Measurements from ENCODE around the gene MAOB.
"Not testable (repeated sequence)": the region's sequence is repeated elsewhere in the genome, so short reads cannot be mapped to it uniquely, and the experiment has no call there.

MAOB gene

DNA sequence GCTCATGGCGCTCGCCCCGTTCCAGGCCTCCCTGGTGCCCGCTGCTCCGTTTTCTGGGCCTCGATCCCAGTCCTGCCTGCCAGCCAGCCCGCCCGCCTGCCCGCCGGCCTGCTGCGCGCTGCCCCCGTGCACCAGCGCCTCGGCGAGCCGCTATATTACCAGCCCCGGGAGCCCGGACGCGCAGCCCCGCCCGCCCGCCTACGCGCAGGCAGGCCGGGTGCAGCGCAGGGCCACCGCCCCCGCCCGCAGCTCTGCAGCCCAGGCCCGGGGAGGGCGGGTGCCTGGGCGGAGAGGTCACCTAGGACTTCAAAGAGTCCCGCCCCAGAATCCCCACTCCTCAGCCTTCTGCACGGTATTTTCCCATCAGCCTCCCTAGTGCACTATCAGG is at the start of gene MAOB:
Gene MAOB (minus strand): TSS at position 157 of the 388 bp plus-strand sequence. CDS start 151 bp downstream, at position 6.
- DNase-seq, result no peak

DNA sequence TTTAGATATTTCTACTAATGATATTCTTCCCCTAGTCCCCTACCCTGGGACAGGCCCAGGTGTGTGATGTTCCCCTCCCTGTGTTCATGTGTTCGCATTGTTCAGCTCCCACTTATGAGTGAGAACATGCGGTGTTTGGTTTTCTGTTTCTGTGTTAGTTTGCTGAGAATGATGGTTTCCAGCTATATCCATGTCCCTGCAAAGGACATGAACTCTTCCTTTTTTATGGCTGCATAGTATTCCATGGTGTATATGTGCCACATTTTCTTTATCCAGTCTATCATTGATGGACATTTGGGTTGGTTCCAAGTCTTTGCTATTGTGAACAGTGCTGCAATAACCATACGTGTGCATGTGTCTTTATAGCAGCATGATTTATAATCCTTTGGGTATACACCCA is 39.8 kb upstream of the MAOB start:
- DNase-seq, result not testable (repeated sequence)

DNA sequence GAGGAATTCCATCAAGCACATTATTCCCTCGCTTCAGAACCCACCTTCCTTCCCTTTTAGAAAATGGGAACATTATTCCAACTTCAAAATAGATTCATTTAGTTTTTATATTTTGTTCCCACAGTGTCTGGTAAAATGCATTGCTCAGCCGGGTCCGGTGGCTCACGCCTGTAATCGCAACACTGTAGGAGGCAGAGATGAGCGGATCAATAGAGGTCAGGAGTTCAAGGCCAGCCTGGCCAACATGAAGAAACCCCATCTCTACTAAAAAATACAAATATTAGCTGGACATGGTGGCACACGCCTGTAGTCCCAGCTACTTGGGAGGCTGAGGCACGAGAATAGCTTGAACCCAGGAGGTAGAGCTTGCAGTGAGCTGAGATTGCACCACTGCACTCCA is 28.5 kb upstream of the MAOB start:
- DNase-seq, result not testable (repeated sequence)

DNA sequence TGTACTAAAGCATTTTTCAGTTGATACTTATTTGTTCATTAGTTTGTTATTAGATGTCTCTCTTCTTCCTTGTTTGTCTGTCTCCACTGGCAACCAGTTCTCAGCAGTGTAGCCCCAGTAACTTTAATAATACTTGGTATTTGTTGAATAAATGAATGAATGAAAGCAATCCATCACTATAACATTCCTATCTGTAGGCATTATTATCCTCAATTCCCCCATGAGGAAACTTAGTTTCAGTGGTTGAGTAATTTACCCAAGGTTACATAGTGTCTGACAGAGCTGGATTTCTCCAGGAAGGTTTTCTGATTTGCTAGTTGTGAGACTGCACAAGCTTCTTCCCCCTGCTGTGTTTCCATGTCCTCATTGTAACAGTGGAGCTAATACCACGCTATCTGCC is 27.8 kb upstream of the MAOB start:
- DNase-seq, result no peak

DNA sequence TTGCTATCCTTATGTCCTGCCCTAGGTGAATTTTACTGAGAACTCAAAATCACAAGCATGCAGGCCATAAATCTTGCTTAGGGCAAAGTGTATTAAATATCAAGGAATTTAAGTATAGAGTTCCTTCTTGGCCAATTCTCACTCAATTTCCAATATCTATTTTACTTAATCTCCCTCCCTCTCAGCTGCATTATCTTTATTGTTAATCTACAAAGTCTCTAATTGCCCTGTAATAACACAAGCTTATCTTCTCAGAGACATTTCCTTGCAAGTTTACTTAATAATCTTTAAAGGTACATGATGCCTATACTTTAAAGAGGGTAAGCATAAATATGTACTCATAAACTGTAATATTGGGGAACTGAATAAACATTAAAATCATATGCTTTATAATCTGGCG is 26.9 kb upstream of the MAOB start:
- DNase-seq, result no peak

DNA sequence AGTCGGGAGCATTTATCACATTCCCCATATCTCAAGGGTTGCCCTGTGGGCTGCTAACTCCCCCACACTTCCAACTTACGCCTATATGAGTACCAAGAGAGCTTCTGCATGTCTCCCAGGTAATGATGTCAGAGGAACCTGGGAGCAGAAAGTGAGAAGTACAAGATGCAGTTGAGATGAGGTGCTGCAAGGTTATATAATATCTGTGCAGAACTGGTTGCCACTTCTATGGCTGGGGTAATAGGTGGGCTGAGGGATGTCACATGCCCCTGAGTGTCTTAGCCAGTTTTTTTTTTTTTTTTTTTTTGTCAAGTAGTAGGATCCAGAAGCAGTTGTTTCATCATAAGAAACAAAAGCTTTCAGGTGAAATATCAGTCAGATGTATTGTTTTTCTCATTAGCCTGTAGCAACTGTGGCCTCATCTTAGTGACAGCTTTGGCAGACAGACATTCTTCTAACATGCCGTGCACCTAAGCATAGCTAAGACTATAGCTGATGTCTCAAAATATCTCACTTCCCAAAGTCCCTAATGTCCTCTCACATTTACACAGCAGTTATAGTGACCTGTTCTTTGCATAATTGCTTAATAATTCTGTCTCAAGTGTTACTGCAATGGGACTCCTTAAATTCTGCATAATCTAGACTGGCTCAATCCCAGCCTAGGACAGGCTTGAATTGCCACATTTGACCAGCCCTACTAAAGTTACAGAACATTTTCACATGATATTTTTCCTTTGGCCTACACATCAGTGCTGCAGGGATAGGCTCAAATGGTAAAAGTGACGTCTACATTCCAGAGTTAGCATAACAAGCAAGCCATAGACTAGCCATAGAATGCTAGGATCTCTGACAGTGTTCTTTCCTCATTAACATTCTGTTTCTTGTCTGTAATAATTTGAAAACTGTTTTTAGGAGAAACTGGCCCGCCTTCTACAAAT is 17.9 kb upstream of the MAOB start:
- no peak for DNase-seq

DNA sequence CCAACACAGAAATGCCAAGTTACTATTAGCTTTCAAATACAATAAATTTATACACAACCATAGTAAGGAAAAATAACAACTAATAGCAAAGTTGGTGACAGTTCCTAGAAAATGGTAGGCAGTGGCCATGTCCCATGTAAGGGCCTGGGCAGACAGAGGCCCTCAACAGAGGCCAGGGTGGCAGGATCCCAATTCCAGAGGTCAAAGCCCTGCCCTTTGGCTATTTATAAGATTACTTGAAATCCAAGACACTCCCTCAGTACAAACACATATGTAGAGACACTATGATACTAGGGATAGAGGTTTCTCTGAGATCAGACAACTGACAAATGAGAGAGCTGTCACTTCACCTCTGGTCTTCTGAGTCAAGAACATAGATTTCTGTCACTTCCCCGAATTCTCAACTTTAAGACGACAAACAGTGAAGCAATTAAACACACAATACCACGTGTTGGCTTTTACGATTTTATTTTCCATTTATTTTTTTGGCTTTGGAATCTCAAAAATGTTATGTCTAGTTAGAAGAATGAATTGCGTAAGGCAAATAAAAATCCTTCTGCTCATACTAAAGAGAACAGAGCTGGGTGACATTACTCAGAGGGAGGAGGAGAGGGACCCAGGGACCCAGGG is 16.3 kb upstream of the MAOB start:
- no peak for DNase-seq

DNA sequence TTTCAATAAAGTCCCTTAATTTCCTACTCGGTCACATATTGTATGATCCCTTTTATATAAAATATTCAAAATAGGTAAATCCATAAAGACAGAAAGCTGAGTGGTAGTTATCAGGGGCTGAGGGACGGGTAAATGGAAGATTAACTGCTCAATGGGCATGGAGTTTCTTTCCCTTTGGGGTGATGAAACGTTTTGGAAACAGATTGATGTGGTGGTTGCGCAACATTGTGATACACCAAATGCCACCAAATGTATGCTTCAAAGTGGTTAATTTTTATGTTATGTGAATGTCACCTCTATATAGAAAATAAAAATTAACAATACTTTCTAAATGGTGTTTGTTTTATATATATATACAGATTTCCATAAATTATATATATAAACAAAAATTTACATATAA is 15.0 kb upstream of the MAOB start:
- DNase-seq, result no peak

DNA sequence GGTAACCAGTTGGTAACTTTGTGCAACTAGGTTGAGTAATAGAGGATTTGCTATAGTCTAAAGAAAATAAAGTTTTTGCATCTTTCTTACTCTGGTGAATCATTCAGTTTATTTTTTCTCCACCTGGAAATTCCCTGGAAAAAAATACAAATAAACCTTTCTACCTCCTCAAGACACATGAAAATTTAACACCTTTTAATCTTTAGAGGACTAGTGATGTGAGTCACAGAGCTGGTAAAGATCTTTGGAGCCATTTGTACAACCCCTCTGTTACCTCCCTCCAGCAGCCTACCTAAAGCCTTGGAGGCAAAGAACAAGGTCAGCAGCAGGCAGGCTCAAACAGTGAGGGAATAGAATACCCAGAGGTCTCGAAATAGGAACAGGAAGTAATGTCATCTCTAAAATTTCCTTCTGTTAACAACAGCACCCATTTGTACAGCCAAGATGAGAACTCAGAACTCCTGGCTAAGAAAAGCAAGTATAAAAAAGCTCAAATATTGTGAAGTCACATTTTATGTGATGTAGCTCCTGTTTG is 10.2 kb upstream of the MAOB start:
- no peak for DNase-seq

DNA sequence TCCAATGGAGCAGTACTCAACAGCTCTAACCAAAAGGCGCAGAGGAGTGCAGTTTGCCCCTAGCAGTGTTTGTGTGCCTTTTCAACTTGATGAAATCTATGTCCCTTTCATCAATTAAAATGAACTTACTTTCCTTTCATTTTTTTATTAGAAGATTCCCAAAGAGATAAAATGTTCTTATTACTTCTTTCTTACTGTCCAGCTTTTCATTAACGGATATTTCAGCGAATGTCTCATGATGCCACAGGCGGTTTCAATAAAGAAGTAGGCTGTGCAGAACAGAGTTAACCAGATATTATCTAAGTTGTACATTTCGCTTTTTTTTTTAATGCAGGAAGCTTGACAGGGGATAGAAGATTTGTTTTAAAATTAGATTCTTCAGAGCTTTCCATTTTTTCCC is 3.4 kb upstream of the MAOB start:
- DNase-seq, result no peak

DNA sequence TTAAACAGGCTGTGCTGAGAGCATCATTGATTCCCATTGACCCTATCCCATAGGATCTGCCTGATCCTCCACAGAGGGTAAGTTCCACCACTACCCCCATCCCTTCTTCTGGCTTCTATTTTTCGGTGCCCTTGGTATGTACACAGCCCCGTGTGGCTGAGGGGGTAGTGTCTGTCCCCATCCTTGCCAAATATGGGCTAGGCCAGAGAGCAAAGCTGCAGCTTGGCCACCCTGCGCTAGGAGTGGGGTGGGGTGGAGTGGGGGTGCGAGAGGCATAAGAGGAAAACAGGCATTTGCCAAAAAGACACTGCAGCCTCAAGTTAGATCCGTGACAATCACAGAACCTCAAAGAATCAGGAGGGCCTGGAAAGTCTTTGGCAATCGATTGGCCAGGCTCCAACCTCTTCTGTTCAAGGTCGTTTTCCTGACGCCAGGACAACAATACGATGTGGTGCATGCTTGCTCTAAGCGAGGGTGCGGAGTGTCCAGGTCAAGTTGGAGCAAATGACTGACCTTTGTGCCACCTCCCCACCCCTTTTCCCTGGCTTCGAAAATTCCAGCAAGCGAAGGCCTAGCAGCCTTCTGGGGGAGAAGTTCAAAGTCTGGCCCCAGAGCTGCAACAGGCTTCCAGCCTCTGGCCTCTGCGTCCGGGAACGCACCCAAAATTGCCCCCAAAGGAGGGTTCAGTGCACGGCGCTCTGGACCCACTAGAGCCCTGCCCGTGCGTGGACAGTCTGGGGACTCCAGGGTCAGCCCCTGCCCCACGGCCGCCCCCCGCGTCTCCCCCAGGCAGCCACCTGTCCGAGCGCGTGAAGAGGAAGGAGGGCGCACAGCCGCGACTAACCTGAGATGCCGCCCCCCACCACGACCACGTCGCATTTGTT is 598 bp downstream of the MAOB start:
- DNase-seq, result no peak

DNA sequence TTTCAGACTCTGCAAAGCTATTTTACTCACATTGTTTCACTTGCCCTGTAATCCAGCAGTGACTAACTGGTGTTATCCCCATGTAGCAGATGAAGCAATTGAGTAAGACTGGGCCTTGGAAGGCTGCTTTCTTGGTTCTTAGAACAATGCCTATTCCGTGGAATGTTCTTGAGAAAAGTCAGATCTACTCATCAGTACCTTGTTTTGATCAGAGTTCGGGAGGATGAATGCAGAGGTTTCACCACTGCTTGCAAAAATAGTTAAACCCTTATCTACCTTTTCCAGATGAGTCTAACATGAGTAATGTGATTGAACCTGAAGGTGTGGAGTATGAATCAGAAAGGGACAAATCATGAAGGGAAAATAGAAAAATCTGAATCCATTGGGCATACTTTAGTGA is 1.8 kb downstream of the MAOB start:
- no peak for DNase-seq

DNA sequence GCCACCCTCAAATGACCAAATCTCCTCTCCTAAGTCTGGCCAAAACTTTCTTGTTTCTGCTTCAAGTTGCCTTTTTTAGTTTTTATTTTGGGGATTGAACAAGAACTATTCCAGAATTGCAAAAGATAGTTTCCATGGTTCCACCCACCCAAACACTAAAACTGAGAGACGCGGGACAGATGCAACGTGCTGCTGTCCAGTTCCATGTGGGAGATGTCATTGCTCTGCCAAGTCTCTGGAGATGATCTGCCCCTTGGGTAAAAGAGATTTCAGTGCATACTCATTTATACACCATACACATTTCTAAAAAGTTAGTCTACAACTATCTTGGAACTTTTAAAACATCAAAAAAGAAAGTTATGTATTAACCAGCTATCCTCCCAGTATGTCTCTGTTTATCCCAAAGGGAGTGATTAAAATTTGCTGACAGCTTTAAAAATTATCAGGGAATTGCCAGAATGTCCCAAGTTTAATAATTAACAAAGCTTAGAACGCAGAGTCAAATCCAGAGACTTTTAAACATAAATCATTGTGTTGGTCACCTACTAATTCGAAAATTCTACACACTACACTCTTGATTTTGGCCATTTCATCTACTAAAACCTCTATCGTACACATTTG is 3.2 kb downstream of the MAOB start:
- no peak for DNase-seq

DNA sequence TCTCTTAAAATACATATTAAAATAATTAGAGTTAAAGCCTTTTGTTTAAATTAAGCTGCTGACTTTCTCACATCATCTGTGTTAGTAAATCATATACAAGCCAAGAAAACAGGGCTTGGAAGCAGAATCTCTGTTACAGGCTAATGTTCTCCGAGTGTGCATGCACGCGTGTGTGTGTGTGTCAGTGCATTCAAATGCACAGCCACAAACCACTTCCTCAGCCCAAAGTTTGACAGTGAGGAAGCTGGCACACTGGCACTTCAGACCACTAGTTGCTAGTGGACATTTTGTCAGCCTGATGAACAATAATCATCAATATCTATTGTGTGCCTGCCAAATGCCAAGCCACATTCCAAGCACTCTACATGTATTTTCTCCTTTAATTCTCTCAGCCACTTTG is 5.6 kb downstream of the MAOB start:
- DNase-seq, result no peak

DNA sequence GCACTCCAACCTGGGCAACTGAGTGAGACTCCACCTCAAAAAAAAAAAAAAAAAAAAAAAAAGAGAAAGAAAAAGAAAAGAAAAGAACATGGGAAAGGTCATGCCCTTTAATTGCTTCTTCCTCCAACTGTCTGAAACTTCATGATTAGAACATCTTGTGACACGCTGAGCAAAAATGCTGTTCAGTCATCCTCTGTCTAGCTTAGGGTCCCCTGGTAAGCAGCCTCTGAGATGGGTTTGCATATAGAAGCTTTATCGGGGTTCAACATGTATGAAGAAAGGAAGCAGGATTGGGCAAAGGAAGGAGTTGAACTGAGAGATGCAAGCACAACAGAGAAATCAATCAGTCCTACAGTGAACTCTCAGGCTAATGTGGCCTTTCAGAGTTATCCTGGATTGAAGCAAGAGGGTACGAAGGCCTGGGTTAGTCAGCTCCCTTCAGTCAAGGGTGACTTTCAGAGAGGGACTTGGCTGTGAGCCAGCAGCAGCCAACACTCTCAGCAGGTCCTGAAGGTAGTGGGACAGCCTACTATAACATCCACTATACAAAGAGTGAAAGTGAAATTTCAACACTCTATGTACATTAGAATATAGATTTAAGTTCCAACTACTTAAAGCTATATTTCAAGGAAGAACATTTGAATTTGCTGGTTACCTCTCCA is 11.4 kb downstream of the MAOB start:
- DNase-seq, result no peak

DNA sequence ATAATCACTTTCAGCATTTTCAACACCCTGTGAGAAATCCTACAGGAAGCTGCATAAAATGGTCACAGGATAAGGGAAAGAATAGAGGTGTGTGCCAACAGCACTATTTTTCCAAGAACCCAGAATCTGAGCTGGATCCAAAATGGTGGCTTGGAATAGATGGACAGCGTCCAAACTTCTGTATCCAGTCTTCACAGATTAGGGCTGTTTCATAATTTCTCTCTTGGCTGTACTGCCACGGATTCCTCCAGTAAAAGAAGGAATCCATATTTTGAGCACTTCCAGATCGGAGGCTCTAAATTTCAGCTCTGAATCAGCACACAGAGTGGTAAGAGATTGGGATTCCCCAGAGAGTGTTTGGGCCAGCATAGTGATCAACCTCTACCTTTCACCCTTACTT is 12.2 kb downstream of the MAOB start:
- no peak for DNase-seq

DNA sequence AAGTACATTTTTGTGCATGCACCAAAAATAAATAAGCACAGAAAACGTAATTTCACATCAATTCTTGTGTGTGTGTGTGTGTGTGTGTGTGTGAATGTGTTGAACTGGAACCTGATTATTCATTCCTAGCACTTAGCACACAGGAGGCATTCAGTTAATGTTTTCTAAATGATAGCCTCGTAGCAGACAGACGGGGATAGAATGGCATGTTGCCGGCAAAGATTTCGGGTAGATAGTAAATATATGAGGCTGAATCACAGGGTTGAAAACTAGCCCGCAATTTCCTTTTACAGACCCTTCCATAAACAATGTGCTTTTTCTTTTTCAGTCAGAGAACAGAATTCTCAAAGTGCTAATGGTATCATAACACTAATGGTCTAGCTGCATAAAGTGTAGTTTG is 13.5 kb downstream of the MAOB start:
- DNase-seq, result no peak

DNA sequence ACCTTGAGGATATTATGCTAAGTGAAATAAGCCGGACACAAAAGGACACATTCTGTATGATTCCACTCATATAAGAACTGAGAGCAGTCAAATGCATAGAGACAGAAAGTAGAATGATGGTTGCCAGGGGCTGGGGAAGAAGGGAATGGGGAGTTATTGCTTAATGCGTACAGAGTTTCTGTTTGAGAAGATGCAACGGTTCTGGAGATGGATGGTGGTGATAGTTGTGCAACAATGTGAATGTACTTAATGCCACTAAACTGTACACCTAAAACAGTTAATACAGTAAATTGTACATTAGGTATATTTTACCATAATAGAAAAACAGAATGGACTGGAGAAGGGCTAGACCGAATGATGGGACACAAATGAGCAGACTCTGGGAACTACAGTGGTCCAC is 15.8 kb downstream of the MAOB start:
- DNase-seq, result no peak

DNA sequence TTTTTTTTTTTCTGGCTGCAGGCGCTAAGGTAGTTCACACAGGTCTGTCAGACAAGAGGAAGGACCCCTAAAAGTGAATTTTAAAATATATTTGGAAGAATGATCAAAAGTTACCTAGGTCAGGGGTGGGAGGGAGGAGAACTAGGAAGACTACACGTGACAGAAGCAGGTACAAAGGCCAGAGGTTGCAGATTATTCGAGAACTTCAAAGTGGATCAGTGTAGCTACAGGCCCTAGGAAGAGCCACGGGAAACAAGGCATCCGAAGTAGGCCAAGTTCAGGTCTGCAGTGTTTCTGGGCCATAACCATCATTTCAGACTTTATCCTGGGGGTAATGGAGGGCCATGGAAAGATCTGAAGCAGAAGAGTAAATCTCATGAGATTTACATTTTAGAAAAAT is 16.5 kb downstream of the MAOB start:
- no peak for DNase-seq

DNA sequence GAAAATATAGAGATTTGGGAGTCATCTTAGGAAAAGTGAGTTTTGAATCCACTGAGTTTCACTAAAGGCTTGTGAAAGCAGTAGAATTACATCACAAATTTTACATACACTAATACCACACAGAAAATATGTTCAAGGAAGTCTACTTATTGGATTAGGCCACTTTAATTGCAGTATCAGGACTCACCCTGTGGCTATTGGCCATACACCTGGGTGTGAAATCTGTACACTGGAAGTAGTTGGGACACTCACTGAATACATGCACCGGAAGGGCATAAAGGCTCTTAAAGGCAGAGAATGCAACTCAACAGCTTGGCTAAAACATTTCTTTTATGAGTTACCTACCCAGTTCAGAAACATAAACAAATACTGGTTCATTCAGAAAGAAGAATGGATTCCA is 19.8 kb downstream of the MAOB start:
- DNase-seq, result no peak

DNA sequence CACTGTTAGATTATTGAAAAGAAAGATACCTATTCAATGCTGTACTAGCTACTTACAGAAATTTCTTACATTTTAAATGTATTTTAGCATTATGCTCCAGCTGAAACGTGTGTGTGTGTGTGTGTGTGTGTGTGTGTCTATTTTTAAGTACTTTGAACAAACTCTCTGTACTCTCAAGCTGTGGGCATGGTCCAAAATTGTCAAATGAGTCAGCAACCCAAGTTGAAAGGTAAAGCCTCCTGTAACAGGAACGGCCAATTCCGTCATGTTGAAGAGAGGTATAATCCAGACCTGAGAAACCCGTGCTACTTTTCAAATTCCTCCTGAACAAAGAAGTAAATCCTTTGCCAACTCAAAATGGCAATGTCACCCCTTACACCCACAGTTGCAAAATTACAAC is 20.5 kb downstream of the MAOB start:
- DNase-seq, result no peak

All from DMS153 (cell line).